ENCODE measurements around the gene IL16.
A peak's percentile ranks its signal among the peaks of the same experiment; 100 is the strongest.

IL16 gene

DNA sequence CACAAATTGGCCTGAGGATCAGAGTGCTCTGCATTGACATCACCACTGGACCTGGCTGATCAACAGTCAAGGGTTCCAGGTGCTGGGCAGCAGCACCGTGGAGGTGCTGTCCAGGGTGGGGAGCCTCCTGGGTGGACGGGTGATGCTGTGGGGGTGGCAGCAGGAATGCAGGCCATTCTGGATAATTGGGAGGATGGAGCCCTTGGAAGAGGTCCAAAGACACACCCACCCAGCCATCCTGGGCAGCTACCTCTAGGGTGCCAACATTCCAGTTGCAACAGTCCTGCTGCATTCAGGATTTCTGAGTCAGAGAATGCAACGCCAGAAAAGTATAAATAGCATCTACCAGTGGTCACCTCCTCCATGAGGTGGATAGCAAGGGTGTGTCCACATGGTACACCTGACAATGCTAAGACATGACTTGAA lies 100.5 kb downstream of the IL16 start:
- DNase-seq: no peak

DNA sequence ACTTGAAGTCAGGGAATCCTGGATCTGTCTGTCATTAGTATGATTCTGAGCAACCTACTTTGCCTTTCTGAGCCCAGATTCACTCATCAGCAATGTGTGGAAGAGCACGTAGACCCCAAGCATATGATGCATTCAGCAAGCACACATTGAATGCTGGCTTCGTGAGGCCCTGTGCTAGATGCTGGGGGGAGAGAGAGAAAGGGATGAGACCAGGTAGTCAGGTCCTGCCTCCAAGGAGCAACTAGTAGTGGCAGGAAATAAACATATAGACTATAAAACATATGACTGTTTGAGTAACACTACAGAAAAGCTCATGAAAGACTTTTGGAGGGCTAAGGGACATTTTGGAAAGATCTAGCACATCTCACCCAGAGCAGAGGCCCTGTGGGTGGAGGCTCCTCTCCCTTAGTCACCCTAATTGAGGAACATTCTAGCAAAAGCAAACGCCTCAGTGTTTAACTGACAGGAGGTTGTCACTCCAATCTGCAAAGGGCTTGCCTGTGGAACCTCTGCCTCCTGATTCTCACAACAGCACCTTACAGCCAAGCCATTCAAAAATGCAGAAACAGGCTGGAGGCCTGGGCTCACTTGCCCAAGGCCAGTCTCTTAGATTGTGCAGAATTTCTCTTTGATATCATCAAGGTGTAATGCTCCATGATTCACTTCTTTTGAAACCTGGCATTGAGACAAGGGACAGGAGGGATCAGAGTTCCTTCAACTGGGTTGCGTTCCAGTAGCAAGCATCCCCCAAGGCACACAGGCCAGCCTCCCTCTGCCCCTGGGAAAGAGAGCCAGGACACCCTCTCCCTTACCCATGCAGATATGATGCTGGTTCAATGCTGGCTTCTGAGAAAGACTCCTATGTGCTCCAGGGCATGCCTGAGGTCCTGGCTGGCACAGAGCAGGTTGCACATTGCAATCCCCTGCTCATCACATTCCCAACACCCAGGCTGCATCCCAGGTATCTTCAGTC lies 101.2 kb downstream of the IL16 start:
- DNase-seq: no peak

DNA sequence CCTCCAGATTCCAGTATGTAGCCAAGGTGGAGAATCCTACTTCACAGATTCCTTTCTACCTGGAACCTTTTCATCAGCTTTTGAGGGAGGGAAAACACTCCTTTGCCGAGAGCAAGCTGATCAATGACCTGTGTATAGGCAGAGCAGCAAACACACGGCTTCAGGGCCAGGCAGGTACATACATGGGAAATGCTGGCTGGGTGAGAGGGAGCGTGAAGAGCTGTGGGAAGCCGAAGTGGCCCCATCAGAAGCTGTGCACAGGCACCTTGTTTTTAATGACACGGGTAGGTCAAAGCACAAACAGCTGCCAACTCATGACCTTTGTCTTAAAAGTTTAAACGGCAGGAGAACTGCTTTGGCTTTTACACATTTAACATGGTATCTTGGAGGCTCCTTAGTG lies 101.9 kb downstream of the IL16 start:
- DNase-seq: no peak

DNA sequence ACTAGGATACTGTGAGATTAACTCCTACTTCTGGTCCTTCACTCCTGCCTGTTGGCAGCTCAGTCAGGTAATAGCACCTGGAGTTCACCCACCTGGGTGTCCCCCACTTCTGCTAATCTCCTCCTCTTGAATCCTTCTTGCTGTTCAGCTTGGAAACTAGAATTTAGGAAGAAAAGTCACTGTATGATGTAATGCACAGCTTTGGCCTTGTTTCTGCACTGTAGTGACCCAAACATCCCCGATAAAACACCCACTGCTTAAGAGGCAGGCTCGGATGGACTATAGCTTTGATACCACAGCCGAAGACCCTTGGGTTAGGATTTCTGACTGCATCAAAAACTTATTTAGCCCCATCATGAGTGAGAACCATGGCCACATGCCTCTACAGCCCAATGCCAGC lies 102.5 kb downstream of the IL16 start:
- DNase-seq: no peak

DNA sequence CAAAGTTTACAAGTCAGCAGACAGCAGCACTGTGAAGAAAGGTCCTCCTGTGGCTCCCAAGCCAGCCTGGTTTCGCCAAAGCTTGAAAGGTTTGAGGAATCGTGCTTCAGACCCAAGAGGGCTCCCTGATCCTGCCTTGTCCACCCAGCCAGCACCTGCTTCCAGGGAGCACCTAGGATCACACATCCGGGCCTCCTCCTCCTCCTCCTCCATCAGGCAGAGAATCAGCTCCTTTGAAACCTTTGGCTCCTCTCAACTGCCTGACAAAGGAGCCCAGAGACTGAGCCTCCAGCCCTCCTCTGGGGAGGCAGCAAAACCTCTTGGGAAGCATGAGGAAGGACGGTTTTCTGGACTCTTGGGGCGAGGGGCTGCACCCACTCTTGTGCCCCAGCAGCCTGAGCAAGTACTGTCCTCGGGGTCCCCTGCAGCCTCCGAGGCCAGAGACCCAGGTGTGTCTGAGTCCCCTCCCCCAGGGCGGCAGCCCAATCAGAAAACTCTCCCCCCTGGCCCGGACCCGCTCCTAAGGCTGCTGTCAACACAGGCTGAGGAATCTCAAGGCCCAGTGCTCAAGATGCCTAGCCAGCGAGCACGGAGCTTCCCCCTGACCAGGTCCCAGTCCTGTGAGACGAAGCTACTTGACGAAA lies 103.1 kb downstream of the IL16 start:
- DNase-seq: no peak

DNA sequence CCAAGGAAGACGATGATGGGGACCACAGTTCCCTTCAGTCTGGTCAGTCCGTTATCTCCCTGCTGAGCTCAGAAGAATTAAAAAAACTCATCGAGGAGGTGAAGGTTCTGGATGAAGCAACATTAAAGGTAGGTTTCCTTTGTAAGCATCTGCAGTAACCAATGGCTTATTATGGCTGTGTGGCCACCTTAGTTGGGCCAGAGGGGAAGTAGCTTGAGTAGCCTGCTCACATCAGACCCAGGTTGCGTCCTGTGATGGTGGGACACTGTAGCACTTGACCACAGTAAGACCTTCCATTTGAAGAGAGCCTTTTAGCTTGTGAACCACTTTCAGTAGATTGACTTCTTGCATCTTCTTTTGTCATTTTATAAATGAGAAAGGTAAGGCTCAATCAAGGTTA lies 104.7 kb downstream of the IL16 start:
- DNase-seq: no peak

DNA sequence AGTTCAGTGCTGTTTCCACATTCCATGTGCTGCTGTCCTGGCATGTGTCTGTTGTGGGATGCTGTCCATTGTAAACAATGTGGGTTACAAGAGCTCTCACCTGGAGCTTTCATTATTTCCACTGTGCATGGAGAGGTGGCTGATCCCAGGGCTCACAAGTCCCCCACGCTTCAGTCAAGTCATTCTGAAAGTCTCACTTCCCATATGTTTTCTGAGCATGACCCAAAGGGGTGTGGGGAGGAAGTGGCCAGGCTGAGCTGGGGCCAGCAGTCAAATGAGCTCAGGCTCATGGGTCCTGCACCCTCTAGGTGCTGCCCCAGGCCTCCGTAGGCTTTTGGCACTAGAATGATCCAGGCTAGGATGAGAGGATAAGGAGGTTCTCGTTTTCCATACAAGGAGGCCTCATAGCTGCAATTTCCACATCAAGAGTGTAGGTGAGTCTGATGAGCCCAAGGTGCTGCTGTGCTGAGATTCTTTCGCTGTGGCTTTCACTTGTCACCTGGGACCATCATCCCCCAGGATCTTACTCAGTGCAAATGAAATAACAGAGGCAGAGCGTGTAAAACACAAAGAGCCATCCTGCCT lies 105.2 kb downstream of the IL16 start:
- no peak for DNase-seq

DNA sequence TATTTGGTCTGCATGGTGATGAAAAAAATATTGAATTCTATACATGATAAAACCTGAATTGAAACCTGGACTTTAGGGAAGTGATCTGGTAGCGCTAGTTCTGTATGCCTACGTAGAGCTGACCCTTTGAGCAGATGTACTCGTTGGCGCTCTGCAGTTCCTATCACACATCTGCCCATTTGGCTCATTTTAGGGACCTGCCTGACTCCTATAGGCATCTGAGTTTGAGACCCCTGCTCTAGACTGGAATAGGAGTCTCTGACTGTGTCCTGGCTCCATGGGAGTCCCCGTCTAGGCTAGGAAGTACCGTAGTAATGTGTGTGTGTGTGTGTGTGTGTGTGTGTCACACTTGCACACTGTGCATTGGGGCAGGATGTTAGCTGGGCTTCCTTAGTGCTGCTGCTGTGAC lies 106.0 kb downstream of the IL16 start:
- no peak for DNase-seq

DNA sequence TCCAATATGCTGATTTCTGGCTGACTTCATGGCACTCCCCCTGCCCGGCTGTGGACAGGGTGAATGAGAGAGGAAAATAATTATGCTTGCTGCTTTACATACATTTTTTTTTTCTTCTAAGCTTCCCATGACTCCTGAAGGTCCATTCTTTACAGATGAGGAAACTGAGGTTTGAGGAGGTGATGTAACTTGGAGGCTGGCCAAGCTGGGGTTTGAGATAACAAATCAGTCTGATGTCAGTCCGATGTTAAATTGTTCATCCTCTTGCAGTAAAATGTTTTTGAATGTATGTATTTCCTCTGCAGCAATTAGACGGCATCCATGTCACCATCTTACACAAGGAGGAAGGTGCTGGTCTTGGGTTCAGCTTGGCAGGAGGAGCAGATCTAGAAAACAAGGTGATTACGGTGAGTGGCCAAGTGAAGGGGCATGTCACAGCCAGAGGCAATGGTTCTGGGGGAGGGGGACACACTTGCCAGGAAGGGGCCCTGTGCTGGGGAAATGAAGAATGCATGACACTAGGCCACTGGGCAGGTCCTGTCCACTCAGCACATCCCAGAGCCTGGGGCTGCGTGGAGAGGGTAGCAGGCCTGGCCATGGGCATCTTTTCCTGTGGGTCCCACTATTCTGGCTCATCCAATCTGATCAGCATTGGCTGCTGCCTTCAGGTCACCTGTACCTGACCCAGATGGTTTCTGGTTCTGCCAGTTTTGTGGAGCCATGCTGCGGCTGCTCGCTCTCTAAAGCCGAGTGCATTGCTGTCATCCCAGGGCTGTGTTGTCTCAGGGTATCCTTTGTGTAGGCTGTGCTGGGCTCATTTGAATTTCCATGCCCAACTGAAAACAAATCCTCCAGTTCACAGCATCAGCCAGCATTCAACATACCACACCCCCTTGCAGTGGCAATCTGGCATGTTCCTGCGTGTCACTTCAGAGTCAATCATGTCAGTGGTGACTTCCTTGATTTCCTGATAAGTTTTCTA lies 106.9 kb downstream of the IL16 start:
- no peak for DNase-seq

DNA sequence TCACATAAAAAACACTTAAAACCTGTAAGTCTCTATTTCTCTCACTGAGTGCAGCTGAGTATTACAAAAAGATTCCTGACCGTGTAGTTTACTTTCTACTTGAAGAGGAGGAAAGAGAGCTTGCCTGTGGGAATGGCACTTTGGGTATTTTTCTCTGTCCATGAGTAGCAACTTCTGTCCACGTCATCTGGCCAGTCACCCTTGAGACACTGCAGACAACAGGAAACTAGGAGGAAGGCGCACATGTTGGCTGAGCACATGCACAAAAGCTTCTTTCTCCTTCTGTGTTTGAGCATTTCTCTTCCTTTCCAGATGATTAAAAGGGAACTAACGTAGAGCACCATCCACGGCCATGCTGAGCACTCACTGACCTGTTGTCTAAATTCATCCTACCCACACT lies 107.5 kb downstream of the IL16 start:
- peak; percentile 15 for DNase-seq

DNA sequence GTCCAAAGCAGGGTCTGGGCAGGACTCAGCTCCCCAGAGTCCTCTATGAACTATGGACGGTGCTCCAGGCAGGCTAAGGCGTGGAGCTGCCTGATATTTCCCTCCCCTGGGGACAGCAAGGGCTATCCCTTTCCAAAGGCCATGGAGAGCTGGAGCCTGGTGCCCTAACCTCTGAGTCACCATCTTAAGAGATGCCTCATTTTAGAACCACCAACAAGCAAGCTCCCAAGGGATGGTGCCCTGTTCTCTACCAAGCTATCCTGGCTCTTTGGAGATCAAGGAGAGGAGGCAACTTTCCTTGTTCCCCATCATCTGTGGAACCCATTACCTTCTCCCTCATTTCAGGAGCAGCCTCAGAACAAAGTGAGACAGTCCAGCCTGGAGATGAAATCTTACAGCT lies 111.6 kb downstream of the IL16 start:
- DNase-seq: no peak

DNA sequence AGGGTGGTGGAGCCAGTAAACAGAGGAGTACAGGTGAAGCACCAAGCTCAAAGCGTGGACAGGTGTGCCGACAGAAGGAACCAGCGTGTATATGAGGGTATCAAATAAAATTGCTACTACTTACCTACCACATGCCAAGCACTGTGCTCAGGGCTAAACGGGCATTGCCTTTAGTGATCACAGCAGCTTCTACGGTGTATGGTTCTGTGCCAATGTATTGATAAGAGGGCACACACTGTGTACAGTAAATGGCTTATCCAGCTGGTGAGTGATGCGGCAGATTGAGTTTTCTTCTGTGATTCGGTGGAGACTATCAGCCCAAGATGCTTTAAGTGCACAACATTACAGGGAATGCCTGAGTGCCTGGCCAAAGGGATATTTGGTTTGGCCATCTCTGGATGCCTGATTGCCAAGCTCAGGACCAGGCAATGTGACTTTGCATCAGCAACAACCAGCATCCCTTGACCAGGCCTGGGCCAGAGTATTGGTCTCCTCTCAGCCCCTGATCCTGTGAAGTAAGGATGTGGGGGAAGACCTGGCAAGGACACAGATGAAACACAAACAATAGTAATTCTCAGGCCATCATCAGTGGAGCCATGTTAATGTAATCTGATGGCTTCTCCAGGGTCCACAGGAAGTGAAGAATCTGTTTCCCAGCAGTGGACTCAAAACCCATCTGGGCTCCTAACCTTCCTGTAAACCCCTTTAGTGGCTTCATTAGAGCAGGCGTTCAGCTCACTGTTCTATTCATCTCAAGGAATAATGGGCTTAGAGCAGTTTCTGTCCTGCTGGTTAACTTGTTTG lies 113.2 kb downstream of the IL16 start:
- DNase-seq: no peak

DNA sequence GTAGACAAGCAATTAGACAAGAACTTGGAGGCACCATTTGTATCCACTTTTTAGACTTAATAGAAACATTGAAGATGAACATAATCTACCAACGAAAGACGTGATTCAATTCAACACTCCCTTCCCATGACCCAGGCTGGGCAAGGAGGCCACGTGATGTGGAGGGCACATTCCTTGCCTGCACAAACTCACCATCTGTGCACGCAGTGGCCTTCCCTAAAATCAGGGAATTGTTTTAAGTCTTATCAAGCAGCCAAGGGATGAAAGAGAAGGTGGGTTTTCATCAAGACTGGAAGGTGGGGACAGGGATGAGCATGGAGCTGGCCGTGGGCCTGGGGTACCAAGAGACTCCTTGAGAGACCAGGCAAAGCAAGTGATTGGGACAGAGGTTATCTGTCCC lies 113.8 kb downstream of the IL16 start:
- no peak for DNase-seq

DNA sequence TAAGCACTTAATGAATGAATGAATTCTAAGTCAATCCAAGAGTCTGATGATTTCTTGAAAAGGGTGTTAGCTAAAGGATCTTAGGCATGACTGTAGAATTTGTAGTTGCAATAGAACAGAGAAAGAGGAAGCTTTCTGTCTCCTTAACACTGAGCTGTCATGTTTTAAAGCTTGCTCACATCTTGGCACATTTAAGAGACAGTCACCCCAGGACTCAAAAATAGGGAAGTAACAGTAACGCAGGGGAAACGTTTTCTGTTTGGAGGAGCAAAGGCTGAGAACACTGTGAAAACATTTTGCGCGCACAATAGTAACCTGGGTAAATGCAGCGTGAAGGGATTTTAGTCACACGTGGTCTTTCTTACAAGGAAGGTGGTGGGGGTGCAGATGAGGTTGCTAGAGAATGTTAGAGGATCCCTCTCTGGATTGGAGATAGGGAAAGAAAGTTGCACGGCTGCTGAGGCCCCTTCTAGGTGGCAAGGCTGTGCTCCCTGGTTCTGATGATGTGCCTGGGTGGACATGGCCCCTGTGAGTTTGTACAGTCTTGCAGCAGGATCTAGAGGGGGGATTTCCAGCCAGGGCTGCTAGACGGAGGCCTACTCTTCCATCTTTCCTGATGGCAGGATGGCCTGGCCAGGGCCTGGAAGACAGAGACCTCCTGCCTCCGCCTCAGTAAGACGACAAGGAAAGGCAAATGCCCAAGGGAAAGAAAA lies 115.2 kb downstream of the IL16 start:
- no peak for DNase-seq

DNA sequence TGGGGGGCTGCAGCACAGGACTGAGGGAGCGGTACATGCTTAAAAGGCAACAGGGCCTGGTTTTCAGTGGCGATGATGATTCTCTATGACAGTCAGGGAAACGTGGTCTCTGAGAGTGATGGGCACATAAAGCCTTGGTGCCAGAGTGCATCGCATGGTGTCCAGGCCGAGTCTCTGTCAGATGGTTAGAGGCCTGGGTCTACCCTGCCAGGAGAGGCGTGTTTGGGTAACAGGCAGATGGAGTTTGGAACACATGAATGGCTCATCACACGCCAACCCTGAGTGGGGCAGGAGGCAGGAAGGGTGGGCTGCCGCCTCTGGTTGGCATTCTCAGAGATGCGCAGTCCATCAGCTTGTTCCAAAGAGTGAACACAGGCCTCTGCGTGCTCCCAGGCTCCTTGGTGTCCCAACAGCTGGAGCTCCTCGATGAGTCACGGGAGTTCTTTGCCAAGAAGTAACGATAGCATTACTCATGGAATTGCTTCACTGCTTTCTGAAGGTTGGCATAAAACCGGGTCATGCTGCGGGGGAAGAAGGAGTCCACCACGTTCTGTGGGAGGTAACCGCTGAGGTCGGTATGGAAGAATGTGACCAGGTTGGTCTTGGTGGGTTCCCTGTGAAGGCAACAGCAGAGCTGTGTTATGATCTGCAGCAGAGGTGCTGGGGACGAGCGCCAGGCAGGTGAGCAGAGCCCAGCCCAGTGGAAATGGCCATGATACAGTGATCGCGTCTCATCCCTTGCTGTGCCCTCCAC lies 116.3 kb downstream of the IL16 start:
- no peak for DNase-seq

DNA sequence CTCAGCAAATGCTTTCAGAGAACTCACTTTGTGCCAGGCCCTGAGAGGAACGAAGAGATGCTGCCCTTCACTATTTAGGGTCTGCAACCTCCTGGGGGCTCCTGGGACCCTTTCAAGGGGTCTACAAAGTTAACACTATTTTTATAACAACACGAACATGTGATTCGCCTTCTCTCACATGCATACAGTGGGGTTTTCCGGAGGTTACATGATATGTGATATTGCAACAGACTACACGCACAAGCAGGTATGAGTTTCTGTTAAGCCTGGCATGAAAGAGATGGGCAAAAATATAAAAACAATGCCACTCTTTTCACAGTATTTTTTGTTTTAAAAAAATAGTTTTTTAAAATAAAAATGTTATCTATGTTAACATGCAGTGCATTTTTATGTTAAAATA lies 117.0 kb downstream of the IL16 start:
- no peak for DNase-seq

DNA sequence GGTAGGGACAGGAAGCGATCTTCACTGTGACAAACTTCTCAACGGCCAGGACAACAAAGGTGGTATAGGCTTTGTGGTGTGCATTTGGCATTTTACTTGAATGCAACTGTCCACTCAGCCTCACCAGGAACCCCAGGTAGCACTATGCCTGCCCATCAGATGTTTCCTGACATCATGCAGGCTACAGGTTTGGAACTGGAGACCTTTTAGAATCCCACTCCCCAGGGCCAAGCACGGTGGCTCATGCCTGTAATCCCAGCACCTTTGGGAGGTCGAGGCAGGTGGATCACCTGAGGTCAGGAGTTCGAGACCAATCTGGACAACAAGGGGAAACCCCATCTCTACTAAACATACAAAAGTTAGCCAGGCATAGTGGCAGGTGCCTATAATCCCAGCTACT lies 117.7 kb downstream of the IL16 start:
- DNase-seq: no peak

DNA sequence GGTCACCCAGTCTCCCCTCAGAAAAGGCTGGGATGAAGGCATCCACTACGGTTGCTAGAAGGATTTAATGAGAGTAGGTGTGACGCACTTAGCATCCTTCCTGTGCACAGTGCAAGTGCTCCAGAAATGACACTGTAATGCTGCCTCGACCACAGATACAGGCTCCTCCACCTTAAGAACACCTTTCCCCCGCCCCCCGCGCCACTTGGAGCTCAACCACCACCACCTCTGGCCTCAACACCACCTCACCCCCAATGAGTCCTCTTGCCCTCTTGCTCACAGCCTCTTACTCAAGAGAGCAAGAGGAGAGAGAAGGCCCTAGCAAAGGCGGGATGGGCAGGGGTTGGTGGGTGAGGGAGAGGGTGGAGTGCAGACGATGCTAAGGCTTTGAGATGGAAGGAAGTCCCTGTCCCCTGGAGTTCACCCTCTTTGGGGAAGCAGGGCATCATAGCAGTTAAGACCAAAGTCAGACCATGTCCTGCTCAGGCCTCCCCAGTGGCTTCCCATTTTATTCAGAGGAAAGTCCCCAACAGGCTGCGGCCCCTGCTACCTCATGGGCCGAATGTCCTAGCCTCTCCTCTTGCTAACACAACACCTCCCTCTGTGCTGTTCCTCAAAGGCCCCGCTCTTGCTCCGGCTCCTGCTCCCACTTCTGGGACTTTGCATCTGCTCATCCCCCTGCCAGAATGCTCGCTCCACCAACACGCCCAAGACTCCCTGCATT lies 118.9 kb downstream of the IL16 start:
- no peak for DNase-seq

DNA sequence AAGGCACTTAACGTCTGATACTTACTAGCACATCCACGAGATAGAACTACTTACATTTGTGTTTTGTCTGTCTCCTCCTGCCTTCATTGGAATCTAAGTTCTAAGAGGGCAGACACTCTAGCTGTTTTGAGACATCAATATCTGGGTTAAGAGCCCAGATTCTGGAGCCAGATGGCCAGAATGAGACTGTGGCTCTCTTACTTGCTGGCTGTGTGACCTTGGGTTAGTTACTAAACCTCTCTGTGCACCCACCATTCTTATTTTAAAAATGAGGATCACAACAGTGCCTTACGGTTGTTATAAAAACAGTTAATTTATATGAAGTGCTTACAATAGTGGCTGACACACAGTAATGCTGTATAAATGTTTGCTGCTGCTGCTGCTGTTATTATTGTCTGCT lies 119.6 kb downstream of the IL16 start:
- no peak for DNase-seq

DNA sequence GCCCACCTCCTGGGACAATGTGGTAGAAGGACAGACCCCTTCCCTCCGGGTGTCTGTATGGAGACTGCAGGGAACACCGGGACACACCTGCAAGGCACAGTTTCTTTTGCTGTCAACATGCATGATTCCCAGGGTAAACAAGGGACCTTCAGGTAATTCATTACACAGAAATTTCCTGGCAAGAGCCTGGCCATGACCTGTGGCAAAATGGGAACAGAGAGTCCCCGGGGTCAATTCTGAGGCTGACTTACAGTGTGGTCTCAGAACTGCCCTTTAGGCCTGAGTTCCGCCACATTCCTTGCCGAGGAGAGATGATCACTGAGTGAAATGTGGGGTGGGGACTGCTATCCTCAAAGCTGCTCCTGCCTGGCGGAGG lies 121.0 kb downstream of the IL16 start:
- no peak for DNase-seq

Data from retina (tissue), 1 donor.